CD14-positive monocyte (primary cell): ENCODE data around the gene GALNT17. TPM values are rescaled to one million over a fixed set of nuclear protein-coding genes. Genes with fewer than 3 reads are reported as not detected.

ENCODE experiments used
- DNase-seq, 3 donors: peaks; one replicate each; pipeline ENCODE4 v3.0.0-alpha.2; 2011 to 2022
- H2AFZ ChIP-seq: 2 replicates; pipeline ENCODE4 v1.6.0; 2012; ENCODE audit warnings: mild to moderate bottlenecking, low read depth, low read length, inconsistent platforms; ENCODE audit not compliant: insufficient read depth, poor library complexity, severe bottlenecking
- H3K27ac ChIP-seq, 2 donors: 1 replicate in 1 of 2; 2 replicates in 1 of 2; pipeline ENCODE4 v1.5.1; 2012 to 2013; ENCODE audit warnings: low read length in 2 of 2, control low read depth in 1 of 2, inconsistent platforms in 1 of 2, low read depth in 1 of 2, mild to moderate bottlenecking in 1 of 2
- H3K27me3 ChIP-seq, 2 donors: one replicate each; pipeline versions ENCODE4 v1.6.0 to v1.6.1; 2011 to 2013; ENCODE audit warnings: low read length in 2 of 2; ENCODE audit not compliant: control insufficient read depth in 2 of 2, insufficient read depth in 2 of 2
- H3K36me3 ChIP-seq, 2 donors: replicated peaks in 1 of 2; 1 replicate in 1 of 2; 2 replicates in 1 of 2; pipeline versions ENCODE4 v1.5.1 to v1.6.1; 2012 to 2013; ENCODE audit warnings: low read length in 2 of 2, control low read depth in 1 of 2, inconsistent platforms in 1 of 2, mild to moderate bottlenecking in 1 of 2; ENCODE audit not compliant: insufficient read depth in 2 of 2, control insufficient read depth in 1 of 2
- H3K4me1 ChIP-seq, 2 donors: 1 replicate in 1 of 2; 2 replicates in 1 of 2; pipeline versions ENCODE4 v1.5.1 to v1.6.1; 2012 to 2013; ENCODE audit warnings: low read length in 2 of 2, control low read depth in 1 of 2, inconsistent platforms in 1 of 2, mild to moderate bottlenecking in 1 of 2, moderate library complexity in 1 of 2; ENCODE audit not compliant: insufficient read depth in 2 of 2, control insufficient read depth in 1 of 2
- H3K4me2 ChIP-seq: replicated peaks from 2 replicates; pipeline ENCODE3; 2012; ENCODE audit warnings: low read length, moderate library complexity, mild to moderate bottlenecking; ENCODE audit not compliant: poor library complexity, severe bottlenecking; ENCODE audit errors: extremely low read depth
- H3K4me3 ChIP-seq, 3 experiments: fragments of 200-600 bp in 1 of 3; sonication (generic) in 1 of 3; replicated peaks in 1 of 3; 1 replicate in 2 of 3; 2 replicates in 1 of 3; pipeline ENCODE4 v1.5.1; 2011 to 2013; ENCODE audit warnings: low read length in 3 of 3, mild to moderate bottlenecking in 3 of 3, control low read depth in 2 of 3, low read depth in 2 of 3, inconsistent platforms in 1 of 3, moderate library complexity in 1 of 3
- H3K79me2 ChIP-seq: 2 replicates; pipeline ENCODE4 v1.6.0; 2012; ENCODE audit warnings: mild to moderate bottlenecking, control low read depth, inconsistent platforms, low read length, moderate library complexity; ENCODE audit not compliant: insufficient read depth
- H3K9ac ChIP-seq: 2 replicates; pipeline ENCODE4 v1.6.0; 2017; ENCODE audit warnings: low read length, mild to moderate bottlenecking; ENCODE audit not compliant: insufficient read depth, poor library complexity, severe bottlenecking
- H3K9me3 ChIP-seq, 2 donors: replicated peaks in 1 of 2; 1 replicate in 1 of 2; 2 replicates in 1 of 2; pipeline versions ENCODE4 v1.5.1 to v1.6.1; 2012 to 2013; ENCODE audit warnings: low read length in 2 of 2, control low read depth in 1 of 2; ENCODE audit not compliant: control insufficient read depth in 1 of 2, insufficient read depth in 1 of 2
- H4K20me1 ChIP-seq: 2 replicates; pipeline ENCODE4 v1.6.0; 2012; ENCODE audit warnings: mild to moderate bottlenecking, low read length, control low read depth, moderate library complexity; ENCODE audit not compliant: insufficient read depth
- H3K27ac Mint-ChIP-seq, 7 donors: one replicate each; pipeline ENCODE4 v1.8.0; 2020; ENCODE audit warnings: mild to moderate bottlenecking in 7 of 7, mixed read lengths in 7 of 7, moderate library complexity in 6 of 7, inconsistent platforms in 2 of 7
- H3K27me3 Mint-ChIP-seq, 3 donors: one replicate each; pipeline ENCODE4 v1.8.0; 2021 to 2022; ENCODE audit warnings: low read depth in 3 of 3, mild to moderate bottlenecking in 3 of 3, mixed read lengths in 3 of 3, moderate library complexity in 3 of 3, inconsistent platforms in 1 of 3
- H3K36me3 Mint-ChIP-seq, 2 donors: one replicate each; pipeline ENCODE4 v1.8.0; 2020; ENCODE audit warnings: mixed read lengths in 2 of 2, inconsistent platforms in 1 of 2, mild to moderate bottlenecking in 1 of 2
- H3K4me1 Mint-ChIP-seq: one replicate; pipeline ENCODE4 v1.8.0; 2020; ENCODE audit warnings: mild to moderate bottlenecking, mixed read lengths
- H3K4me3 Mint-ChIP-seq, 2 donors: one replicate each; pipeline ENCODE4 v1.8.0; 2020; ENCODE audit warnings: mild to moderate bottlenecking in 2 of 2, mixed read lengths in 2 of 2, moderate library complexity in 1 of 2
- H3K9me3 Mint-ChIP-seq, 7 donors: one replicate each; pipeline ENCODE4 v1.8.0; 2020 to 2022; ENCODE audit warnings: mixed read lengths in 7 of 7, mild to moderate bottlenecking in 6 of 7, moderate library complexity in 6 of 7, inconsistent platforms in 2 of 7
- WGBS: methylation state at CpG from one replicate; pipeline ENCODE4 v1.1.5; 2013; ENCODE audit warnings: missing lambda C conversion rate; ENCODE audit not compliant: insufficient coverage; 5-methylcytosine and 5-hydroxymethylcytosine counted together
- intact Hi-C, 2 donors: fragments of 100-400 bp; cut with micrococcal nuclease; formaldehyde crosslinking; loops; one replicate each; pipeline versions ENCODE4 v1.15.0 to v1.15.1; 2023
- polyA plus RNA-seq, 3 donors: library from polyadenylated mRNA; depleted of rRNA in 1 of 3; unstranded in 2 of 3; stranded (reverse) in 1 of 3; fragments of 300-500 nt in 2 of 3; fragments of >200 nt in 1 of 3; fragmentation: Illumina TruSeq in 2 of 3; gene quantifications; 1 replicate in 2 of 3; 2 replicates in 1 of 3; pipeline ENCODE4 v1.2.3, GENCODE V29; 2012 to 2021
- TF ChIP-seq, protein P1 (sequence below): fragments of 200-600 bp; IDR thresholded peaks from one replicate; pipeline ENCODE4 v1.8.0; 2022; ENCODE audit warnings: antibody characterized with exemption, mild to moderate bottlenecking

GALNT17 gene
- polyA plus RNA-seq, 3 donors, result not detected

DNA sequence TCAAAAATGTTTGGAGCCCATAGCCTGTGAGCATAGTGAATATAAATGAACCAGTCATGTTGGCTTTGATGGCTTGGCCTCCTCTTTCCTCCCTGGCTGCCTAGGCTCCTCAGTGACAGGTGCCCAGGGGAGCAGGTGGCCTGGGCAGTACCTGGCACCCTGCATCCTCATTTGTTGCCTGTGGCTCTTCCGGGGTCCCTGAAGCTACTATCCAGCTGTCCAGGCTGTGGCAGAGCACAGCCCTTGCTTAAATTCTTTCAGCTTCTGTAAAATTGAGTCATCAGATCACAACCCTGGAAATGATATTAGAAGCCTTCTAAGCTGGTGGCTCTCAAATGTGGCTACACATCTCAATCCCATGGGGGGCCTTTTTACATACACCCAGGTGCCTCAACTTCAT is 525.4 kb downstream of the GALNT17 start:
- WGBS, result 100% methylated on average over 1 of the region's 1 CpG
- Mint-ChIP-seq H3K27ac (no peak overlapping the region), H3K9me3 (peaks cover 0 to 17% (median 6%) of the 10 kb centered on the region in 7 donors), H3K36me3 (no peaks in the 10 kb centered on the region), H3K4me1 (no peaks in the 10 kb centered on the region), H3K4me3 (no peak overlapping the region), H3K27me3 (peaks cover 1 to 2% (median 2%) of the 10 kb centered on the region in 3 donors)
- no peak overlapping the region for H3K27ac ChIP-seq
- no peaks in the 10 kb centered on the region for H3K36me3 ChIP-seq
- H3K4me3 ChIP-seq, result no peak overlapping the region
- H4K20me1 ChIP-seq, result no peaks in the 10 kb centered on the region
- no peak overlapping the region for H3K9ac ChIP-seq
- no peaks in the 10 kb centered on the region for H3K79me2 ChIP-seq
- TF ChIP-seq, protein P1, sequence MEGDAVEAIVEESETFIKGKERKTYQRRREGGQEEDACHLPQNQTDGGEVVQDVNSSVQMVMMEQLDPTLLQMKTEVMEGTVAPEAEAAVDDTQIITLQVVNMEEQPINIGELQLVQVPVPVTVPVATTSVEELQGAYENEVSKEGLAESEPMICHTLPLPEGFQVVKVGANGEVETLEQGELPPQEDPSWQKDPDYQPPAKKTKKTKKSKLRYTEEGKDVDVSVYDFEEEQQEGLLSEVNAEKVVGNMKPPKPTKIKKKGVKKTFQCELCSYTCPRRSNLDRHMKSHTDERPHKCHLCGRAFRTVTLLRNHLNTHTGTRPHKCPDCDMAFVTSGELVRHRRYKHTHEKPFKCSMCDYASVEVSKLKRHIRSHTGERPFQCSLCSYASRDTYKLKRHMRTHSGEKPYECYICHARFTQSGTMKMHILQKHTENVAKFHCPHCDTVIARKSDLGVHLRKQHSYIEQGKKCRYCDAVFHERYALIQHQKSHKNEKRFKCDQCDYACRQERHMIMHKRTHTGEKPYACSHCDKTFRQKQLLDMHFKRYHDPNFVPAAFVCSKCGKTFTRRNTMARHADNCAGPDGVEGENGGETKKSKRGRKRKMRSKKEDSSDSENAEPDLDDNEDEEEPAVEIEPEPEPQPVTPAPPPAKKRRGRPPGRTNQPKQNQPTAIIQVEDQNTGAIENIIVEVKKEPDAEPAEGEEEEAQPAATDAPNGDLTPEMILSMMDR, result no peak
- no peaks in the 10 kb centered on the region for H3K4me1 ChIP-seq
- H3K4me2 ChIP-seq, result no peak overlapping the region
- no peak overlapping the region for H2AFZ ChIP-seq
- no peaks in the 10 kb centered on the region for H3K9me3 ChIP-seq
- intact Hi-C loops, result no loop called here
- no peak for DNase-seq
- no peaks in the 10 kb centered on the region for H3K27me3 ChIP-seq

DNA sequence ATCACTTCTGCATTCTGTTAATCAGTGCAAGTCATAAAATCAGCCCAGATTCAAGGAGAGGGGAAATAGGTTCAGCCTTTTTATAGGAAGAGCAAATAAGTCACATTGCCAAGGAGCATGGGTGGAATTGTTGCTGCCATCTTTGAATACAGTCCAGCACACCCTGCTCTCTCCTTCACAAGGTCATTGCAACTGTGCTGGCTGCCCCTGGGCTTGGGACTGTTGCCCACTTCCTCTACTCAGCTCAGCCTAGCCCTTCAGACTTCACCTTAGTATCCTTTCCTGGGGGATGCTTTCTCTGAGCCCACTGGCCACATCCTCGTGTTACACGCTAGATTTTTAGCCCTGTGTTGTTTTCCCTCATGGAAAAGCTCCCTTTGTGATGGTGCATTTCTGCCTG is 527.7 kb downstream of the GALNT17 start:
- H3K27ac Mint-ChIP-seq, result no peak overlapping the region
- no peaks in the 10 kb centered on the region for H3K4me1 ChIP-seq
- H3K9me3 Mint-ChIP-seq, result peaks cover 0 to 16% (median 8%) of the 10 kb centered on the region in 7 donors
- no peak overlapping the region for H3K4me2 ChIP-seq
- WGBS, result 100% methylated on average over 1 of the region's 2 CpGs
- H2AFZ ChIP-seq, result no peak overlapping the region
- H3K4me1 Mint-ChIP-seq, result no peaks in the 10 kb centered on the region
- H3K36me3 Mint-ChIP-seq, result no peaks in the 10 kb centered on the region
- no peak overlapping the region for H3K27ac ChIP-seq
- H3K27me3 ChIP-seq, result no peaks in the 10 kb centered on the region
- no peaks in the 10 kb centered on the region for H3K79me2 ChIP-seq
- TF ChIP-seq, protein P1, result no peak
- peaks cover 0 to 2% (median 2%) of the 10 kb centered on the region in 3 donors for H3K27me3 Mint-ChIP-seq
- intact Hi-C loops, result no loop called here
- no peak overlapping the region for H3K4me3 Mint-ChIP-seq
- H3K9ac ChIP-seq, result no peak overlapping the region
- H4K20me1 ChIP-seq, result no peaks in the 10 kb centered on the region
- no peak for DNase-seq
- no peak overlapping the region for H3K4me3 ChIP-seq
- peaks cover 0 to 10% of the 10 kb centered on the region in 2 donors for H3K9me3 ChIP-seq
- no peaks in the 10 kb centered on the region for H3K36me3 ChIP-seq
